GM18873 (cell line): Measurements from ENCODE around the gene KBTBD4.

ENCODE experiments used
- ATAC-seq: cut with Tn5 transposase; IDR thresholded peaks from one replicate; pipeline ENCODE4 v1.9.1; 2021; ENCODE audit warnings: mild to moderate bottlenecking, moderate library complexity, moderate number of reproducible peaks; ENCODE audit not compliant: unreplicated experiment, low FRiP score

KBTBD4 gene

DNA sequence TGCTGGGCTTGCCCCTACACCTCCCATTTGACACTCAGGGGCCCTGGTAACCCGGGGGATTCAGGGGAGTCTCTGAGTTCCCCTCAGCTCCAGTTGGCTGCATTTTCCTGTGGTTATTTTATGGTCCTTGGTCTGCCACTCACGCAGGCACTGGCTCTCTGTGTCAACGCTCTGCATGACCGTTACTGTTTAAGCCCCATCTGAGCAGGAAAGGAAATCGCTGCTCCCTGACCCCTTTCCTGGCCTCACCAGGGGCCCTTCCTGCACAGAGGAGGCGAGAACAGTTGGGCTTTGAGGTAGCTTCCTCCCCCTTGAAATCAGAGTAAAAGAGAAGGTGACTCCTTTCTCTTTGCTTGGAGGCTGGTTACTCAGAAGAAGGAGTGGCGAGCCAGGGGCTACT is 13.0 kb upstream of the KBTBD4 start:
- no peak for ATAC-seq

DNA sequence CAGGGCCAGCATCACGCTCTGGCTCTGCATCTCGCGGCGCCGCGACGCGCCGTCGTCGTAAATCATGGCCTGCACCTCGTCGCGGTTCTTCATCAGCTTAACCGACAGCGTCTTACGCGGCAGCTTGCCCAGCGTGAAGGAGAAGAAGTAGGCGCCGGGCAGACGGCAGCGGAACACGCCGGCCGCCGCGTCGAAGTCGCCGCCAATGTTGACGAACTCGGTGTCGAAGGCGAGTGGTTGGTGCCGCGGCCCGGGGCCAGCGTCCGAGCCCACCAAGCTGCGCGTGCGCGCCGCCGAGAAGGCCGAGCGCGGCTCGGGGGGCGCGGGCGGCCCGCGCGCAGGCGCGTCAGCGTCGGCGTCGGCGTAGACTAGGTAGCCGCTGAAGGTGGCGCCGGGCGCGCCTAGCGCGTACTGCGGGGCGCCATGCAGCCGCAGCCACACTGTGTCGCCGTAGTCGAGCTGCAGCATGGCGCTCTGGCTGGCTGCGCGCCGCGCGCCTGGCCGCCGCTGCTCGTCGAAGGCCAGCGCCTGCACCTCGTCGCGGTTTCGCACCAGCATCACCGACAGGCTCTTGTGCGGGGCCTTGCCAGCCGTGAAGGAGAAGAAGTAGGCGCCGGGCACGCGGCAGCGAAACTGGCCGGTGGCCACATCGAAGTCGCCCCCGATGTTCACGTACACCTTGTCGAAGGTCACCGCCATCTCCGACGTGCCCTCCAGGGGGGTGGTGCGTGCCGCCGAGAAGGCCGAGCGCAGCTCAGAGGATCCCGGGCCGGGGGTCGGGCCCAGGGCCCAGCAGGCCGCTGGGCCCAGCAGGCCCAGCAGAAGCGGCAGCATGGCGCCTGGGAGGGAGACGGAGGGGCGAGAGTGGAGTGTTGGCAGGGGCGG is 11.4 kb upstream of the KBTBD4 start:
- no peak for ATAC-seq

DNA sequence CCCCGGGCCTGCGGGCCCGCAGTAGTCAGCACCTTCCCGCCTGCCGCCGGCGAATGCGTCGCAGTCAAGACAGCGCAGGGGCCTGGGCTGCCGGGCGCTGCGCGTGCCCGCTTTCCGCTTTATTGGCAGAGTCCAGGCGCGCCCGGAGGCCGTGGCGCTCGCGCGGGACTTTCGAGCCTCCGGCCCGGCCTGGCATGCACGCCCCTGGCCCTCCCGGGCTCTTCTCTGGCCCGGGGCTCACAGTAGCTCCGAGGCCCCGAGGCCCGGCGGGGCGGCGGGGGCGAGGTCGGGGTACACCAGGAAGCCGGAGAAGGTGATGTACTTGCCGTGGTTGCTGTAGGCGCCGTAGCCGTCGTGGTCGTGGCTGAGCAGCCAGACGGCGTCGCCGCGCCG is 10.8 kb upstream of the KBTBD4 start:
- ATAC-seq, result no peak

DNA sequence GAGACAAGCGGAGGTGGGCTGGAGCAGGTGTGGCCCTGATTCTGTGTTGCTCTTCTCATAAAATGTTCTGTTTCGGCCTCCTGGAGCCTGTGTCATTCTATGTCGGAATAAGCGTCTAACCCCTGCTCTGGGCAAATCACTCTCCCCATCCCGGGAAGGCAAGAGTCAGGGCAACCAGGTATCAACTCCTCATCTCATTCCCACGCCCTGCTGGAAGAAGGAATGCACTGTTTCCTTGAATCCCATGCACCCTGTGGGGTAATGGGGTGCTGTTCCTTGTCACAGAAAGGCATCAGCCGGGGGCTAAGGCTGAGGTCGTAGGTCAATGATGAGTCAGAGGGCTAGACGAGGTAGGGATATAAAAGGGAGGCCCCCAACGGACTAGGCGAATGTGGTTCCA is 10.3 kb upstream of the KBTBD4 start:
- no peak for ATAC-seq

DNA sequence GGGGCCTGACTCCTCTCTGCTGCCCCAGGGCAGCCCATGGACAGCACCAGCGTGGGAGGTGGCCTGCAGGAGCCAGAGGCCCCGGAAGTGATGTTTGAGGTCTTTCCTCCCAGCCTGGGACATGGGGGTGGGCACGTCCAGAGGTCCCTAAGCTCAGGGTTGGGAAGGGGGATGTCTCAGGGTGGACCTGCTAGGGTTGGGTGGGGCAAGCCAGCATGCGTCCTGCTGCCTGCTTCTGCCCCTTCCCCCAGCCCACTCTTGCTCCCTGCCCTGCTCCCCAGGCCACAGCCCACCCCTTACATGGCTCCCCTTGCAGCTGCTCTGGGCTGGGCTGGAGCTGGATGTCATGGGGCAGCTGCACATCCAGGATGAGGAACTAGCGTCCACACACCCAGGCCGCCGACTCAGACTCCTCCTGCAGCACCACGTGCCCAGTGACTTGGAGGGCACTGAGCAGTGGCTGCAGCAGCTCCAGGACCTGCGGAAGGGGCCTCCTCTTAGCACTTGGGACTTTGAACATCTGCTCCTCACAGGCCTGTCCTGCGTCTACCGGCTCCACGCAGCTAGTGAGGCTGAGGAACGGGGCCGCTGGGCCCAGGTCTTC is 9.1 kb upstream of the KBTBD4 start:
- no peak for ATAC-seq

DNA sequence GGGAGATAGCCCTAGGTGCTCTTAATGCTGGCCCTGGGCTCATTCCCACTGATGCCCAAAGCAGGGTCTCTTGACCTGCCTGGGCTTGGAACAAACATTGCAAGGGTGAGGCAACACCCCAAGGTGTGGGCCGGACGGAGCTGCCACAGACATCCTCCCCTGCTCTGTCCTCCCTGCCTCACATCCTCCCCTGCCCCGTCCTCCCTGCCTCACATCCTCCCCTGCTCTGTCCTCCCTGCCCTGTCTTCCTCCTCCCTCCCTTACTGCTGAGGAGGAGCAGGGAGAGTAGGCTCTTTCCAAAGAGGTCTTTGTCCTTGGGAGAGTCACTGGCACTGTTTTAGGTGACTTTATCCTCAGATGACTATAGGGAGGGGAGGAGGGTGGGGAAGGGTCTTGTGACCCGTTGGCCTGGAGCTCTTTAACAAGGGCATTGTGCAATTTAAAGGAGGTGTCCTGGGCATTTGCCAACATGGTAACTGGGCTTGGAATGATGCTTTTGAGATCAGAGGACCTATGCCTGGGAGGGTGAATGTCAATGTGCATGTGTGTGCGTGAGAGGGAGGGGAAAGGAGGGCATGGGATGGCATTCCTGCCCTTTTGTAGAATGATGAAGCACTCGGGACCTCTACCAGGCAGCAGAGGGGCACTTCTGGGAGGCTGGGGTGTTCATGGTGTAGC is 8.4 kb upstream of the KBTBD4 start:
- no peak for ATAC-seq

DNA sequence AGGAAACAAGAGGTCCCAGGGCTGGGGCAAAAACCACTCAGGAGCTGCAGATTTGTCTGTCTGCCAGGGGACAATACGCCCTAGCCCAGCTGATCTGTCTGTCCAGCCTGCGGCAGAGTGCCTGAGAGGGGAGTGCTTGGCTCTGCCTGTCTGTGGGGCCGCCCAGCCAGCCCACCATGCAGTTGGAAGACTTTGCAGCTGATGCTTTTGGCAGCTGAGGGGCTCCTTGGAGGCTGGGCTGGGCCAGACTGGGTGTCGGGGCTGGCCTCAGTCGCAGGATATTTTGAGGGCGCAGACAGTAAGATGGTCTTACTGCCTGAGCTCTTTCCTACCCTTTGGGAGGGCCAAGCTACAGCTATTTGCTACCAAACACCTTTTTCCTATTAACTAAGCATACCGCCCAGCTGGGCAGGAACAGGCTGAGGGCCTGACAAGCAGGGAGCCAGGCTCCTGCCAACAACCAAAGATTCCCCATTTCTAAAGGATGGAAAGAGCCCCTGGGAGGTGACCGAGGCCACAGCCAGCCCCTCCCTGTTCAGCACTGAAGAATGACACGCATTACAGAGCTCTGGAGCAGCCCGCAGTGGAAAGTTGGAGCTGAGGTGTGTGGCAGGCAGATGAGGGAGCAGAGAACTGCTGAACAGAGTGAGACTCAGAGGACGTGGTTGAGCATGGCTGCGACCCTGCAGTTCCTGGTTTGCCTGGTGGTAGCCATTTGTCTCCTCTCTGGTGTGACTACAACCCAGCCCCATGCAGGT is 7.5 kb upstream of the KBTBD4 start, which contains the start of gene FAM180B:
FAM180B (plus strand) TSS at position 581 of the 758 bp plus-strand sequence; CDS start at position 672, 91 bp downstream.
- ATAC-seq, result no peak

DNA sequence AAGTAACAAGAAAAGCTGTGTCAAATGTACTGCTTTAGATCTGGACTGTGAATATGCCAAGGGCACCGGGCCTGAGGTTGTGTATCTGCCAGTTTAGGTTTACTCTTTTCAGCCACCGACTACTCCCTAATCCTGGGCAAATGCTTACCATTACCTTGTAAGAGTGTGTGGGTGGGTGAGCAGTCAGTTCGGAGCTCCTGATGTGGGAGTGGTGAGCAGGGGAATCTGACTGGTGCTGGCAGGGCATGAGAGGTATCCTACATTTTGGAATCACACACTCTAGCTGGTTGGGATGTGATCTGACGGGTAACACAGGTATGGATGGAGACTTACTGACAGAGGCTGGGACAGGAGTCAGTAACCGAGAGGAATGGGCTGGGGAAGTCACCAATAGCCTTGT is 5.1 kb upstream of the KBTBD4 start:
- ATAC-seq, result no peak

DNA sequence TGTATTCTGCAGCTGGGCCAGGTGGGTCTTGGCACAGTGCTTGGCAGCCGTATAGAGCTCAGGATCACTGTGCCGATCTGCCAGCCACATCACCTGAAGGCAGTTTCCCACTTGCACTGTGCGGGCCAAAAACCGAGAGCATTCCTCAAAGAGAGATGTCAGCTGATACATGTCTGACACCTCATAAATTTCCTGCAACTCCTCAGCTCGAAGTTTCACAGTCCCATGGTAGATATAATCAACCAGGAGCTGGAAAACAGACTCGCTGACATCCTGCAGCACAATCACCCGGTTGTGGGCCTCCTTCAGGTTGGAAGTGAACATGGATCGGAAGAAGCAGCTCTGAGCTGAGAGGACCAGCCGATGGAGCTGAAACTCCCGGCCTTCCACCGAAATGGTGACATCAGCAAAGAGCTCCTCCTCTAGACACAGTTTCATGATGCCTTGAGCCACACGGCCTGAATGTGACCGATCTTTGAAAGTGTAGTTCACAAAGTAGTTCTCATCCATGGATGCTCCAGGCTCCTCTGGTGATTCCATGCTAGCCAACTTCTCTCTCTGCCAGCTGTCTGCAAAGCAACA is 1.2 kb downstream of the KBTBD4 start:
- no peak for ATAC-seq

DNA sequence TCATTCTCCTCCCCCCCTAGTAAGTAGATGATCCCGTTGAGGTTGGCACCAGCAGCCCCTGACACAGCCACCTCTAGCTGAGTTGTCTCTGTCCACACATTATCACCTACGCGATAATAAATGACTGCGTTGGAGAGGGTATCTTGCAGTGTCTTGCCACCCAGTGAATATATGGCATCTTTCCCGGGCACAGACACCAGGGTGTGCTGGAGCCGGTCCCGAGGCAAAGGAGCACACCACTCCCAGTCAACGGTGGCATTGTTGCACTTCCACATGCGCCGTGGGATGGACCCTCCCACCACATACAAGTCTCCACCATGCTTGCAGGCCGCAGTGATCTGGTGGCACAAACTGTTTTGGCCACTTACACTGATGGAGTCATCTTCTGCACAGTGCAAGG is 5.4 kb downstream of the KBTBD4 start:
- no peak for ATAC-seq

DNA sequence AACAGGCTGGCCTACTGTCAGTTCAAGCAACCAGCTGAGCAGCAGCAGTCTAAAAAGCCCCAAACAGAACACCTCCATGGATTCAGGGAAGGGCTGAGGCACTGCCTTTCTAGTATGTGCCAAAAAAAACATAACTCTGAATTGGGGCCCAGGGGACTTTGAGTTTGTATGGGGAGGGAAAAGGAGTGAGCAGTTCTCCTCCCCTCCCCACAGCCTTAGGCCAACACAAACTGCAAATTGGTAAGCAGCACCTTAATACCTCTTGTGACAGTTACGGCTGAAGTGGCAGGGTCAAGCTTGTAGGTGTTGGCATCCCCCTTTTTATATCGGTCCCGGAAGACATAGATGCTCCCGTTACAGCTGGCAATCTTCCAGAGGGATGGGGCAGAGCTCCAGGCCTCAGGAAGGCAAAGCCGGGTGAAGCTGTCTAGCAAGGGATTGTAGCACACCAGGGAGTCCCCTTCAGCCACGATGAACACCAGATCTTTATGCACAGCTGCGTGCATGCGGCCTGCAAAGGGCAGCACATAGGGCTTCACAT is 6.0 kb downstream of the KBTBD4 start:
- ATAC-seq, result no peak

DNA sequence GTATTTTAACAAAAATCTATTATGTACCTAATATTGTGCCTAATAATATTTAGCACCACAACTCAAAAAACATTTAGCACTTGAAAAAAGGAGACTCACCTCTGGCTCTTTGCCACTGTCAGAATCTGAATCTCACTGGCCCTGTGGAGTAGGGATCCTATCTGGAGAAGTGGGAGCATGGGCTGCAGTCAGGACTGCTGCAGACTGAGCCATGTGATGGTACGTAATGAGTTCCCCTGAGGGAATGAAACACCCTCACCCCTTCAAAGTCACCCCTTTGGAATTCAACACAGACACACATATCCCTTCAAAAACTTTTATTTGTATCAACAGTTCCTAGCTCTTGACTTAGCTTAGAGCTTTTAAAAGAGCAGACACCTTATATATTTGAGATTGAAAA is 6.9 kb downstream of the KBTBD4 start:
- no peak for ATAC-seq

DNA sequence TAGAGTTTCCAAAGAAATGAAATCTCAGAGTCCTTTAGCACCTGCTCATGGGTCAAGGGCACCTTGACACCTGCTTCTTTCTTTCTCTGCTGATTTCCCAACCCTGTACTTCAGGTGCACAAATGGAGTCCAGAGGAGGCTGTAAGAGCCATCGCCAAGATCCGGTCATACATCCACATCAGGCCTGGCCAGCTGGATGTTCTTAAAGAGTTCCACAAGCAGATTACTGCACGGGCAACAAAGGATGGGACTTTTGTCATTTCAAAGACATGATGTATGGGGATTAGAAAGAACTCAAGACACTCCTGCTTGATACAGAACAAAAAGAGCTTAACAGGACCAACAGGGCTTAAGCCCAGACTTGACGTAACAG is 7.4 kb downstream of the KBTBD4 start:
- ATAC-seq, result no peak

DNA sequence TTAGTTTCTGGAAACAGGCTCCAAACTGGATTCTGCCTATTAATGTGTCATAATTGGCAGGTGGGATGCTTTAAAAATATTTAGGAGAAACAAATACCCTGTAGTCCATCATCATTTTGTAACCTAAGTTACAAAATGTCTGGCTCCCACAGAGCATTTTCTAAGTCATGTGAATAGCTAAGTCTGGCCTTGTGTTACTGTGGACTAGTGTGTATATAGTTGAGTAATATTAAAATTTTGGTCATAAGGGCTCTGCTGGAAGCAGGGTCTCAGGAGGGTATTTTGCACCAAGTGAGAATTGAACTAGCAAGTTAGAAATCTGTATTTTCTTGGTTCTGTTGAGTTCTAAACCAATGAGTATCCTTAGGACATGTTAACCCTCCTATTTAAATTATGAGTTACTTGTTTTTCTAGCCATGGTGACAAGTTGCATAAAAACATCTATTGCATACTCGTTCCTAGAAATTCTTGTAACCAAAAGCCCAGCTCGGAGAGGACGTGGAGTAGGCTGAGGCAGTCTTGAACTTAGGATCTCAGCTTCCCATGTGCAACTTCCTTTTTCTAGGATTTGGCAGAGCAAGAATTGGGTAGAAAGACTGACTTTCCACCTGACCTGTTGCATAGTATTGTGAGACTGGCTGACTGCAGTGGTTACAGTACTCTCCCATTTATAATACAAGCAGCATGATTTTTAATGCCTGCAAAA is 8.0 kb downstream of the KBTBD4 start:
- ATAC-seq, result no peak

DNA sequence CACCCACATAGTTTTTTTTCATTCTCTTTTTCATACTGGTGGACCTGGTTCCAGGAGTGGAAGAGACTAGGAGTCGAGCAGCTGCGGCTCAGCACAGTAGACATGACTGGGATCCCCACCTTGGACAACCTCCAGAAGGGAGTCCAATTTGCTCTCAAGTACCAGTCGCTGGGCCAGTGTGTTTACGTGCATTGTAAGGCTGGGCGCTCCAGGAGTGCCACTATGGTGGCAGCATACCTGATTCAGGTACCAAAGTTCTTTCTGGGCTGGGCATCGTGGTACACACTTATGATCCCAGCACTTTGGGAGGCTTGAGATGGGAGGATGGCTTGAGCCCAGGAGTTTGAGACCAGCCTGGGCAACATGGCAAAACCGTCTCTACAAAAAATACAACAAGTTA is 9.1 kb downstream of the KBTBD4 start:
- ATAC-seq, result no peak

DNA sequence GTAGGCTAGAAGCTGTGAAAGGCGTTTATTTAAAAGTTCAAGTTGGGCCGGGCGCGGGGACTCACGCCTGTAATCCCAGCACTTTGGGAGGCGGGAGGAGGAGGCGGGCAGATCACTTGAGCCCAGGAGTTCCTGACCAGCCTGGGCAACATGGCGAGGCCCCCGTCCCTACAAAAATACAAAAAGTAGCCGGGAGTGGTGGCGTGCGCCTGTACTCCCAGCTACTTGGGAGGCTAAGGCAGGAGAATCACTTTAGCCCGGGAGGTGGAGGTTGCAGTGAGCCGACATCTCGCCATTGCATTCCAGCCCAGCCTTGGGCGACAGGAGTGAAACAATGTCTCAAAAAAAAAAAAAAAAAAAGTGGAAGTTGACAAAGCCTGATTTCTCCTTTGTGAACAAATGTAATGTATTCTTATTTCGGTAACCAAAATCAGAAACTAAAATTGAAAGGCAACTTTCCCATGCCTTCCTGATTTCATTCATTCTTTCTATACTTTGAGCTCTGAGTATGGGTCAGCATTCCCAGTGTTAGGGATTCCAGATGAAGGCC is 12.5 kb downstream of the KBTBD4 start:
- ATAC-seq, result no peak

DNA sequence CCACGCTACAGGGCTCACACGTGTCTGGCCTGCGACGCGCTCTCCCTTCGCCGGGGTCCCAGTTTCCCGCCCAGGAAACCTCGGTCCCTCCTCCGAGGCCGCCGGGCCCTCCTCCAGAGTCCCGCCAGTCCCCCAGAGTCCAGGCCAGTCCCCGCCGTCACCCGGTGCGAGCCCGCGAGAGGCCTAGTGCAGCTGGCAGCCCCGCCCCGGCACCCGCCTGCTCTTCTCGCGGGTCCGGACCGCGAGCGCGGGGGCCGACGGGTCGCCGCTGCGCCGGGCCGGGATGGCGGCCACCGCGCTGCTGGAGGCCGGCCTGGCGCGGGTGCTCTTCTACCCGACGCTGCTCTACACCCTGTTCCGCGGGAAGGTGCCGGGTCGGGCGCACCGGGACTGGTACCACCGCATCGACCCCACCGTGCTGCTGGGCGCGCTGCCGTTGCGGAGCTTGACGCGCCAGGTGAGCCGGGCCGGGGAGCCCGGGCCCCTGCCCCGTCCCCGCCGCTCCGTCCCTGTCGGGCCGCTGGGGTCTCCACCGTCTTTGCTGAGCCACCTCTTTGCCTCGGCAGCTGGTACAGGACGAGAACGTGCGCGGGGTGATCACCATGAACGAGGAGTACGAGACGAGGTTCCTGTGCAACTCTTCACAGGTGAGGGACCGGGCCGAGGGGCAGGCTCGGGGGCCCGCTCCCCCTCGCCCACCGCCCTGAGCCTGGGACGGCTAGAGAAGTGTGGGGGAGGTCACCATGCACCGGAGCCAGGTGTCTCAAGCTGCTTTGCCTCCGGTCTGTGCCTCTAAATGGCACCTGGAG is 13.2 kb downstream of the KBTBD4 start, which contains the start of gene PTPMT1:
PTPMT1 (plus strand) TSS at position 260 of the 809 bp plus-strand sequence; CDS start at position 284, 24 bp downstream.
- peak; percentile 51 for ATAC-seq

DNA sequence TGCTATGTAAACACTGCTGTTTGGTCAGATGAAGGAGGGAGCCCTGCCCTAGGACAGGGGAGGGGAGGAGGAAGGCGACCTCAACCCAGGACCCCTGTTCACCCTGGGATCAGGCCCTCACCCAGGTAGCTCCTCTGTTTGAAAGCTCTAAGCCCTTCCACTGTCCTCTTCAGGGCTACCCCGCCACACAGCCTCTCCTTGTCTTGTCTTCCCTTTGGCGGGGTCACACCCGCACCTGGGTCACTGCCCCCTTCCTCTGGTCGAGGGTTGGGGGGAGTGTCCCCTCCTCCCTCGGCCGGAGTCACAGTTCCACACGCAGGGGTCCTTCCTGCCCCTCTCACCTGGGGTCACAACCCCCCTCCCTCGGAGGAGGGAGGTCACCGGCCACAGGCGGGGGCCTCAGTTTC is 13.8 kb downstream of the KBTBD4 start:
- ATAC-seq, result peak; percentile 18
